Right atrium auricular region (tissue), 2 donors: ENCODE results near the gene STAC3. TPM values are rescaled to one million over a fixed set of nuclear protein-coding genes. Genes with fewer than 3 reads are reported as not detected.

Source experiments
- DNase-seq: peaks from one replicate; pipeline ENCODE4 v3.0.0-alpha.2; 2019; ENCODE audit warnings: low spot score
- H3K27ac ChIP-seq, 2 donors: fragments of 200-600 bp; sonication (generic); 1 replicate in 1 of 2; 2 replicates in 1 of 2; pipeline ENCODE4 v1.5.1; 2016 to 2019
- H3K27me3 ChIP-seq, 2 donors: fragments of 200-600 bp; sonication (generic); one replicate each; pipeline versions ENCODE4 v1.5.1 to v1.6.0; 2017 to 2019
- H3K36me3 ChIP-seq: fragments of 200-600 bp; sonication (generic); one replicate; pipeline ENCODE4 v1.5.1; 2016
- H3K4me1 ChIP-seq, 2 donors: fragments of 200-600 bp; sonication (generic); one replicate each; pipeline versions ENCODE4 v1.5.1 to v1.6.0; 2017 to 2019
- H3K4me3 ChIP-seq, 2 donors: fragments of 200-600 bp; sonication (generic); 1 replicate in 1 of 2; 2 replicates in 1 of 2; pipeline ENCODE4 v1.5.1; 2017 to 2019; ENCODE audit warnings: mild to moderate bottlenecking in 1 of 2, moderate library complexity in 1 of 2
- H3K9me3 ChIP-seq, 2 donors: fragments of 200-600 bp; sonication (generic); one replicate each; pipeline ENCODE4 v1.5.1; 2019
- CTCF ChIP-seq, 2 donors: fragments of 200-600 bp; sonication (generic); IDR thresholded peaks; one replicate each; pipeline ENCODE4 v1.5.1; 2019; ENCODE audit warnings: antibody characterized with exemption in 2 of 2
- total RNA-seq, 2 donors: library from RNA; depleted of rRNA; stranded (reverse); fragments of >200 nt; gene quantifications; one replicate each; pipeline ENCODE4 v1.1.0, GENCODE V29; 2016

STAC3 gene
- total RNA-seq, 2 donors from 2014 or later: 0.48 to 0.59 TPM

- Histone ChIP-seq H3K9me3 (no peaks in the 10 kb centered on the region), H3K4me3 (no peak overlapping the region), H3K36me3 (no peaks in the 10 kb centered on the region), H3K4me1 (peaks cover 0 to 39% of the 10 kb centered on the region in 2 donors), H3K27me3 (peaks cover 17 to 26% of the 10 kb centered on the region in 2 donors), H3K27ac (no peak overlapping the region)
- no peak for TF ChIP-seq CTCF (IDR thresholded peaks at IDR 0.05)
- no peak for DNase-seq
Observed at GRCh38 chr12:57218030-57218853, 32.7 kb downstream of the STAC3 start.

DNA sequence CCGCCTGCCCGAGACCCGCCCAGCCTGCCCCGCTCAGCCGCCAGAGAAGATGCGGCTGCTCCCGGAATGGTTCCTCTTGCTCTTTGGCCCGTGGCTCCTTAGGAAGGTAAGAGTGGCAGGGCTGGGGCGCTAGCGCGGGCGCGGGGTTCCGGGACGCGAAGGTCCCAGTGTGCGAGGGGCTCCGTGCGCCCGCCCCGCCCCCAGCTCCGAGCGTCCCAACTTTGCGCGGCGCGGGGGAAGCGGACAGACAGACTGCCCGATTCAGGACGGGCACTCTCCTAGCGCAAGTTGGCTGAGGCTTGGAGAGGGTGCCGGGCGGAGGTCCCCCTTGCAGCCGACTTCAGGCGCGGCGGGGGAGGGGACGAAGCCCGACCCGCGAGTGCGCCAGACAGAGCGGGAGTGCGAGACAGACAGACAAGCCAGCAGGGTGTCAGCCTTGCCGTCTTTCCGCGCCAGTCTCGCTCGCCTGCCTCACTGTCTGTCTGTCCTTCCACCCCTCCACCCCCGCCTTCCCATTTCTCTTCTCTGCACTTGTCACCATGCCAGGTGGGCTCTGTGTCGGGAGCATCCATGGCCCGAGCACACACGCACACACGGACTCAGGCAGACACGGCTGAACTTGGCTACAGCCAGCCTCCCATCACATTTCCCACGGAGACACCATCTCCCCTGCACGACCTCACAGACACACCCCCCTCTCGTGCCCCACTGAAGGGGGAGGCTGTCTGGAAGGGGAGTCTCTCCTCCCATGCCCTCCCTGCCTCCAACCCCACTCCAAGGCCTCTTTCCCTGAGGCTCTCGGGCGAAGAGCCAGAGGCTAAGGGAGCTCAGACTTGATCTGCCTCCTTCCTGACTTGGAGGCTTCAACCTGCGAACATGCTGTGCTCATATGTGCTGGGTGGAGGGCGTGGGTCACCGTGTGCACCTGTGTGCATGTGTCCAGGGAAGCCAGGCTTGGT, 33.8 kb downstream of the STAC3 start:
- H3K27ac ChIP-seq: no peak overlapping the region
- TF ChIP-seq CTCF (IDR thresholded peaks at IDR 0.05): no peak
- peaks cover 9 to 26% of the 10 kb centered on the region in 2 donors for H3K27me3 ChIP-seq
- H3K4me1 ChIP-seq: peaks cover 0 to 47% of the 10 kb centered on the region in 2 donors
- peaks cover 2% of the 10 kb centered on the region for H3K36me3 ChIP-seq
- DNase-seq: no peak
- peak overlapping the region; percentile 25 to 55 for H3K4me3 ChIP-seq
- no peaks in the 10 kb centered on the region for H3K9me3 ChIP-seq

GRCh38 chr12:57216014-57216911, 34.7 kb downstream of the STAC3 start, which contains the start of gene NXPH4:
NXPH4 (plus strand) TSS chr12:57216794; CDS start chr12:57216970, 176 bp downstream.
- Histone ChIP-seq H3K4me3 (peak within 1 kb of the TSS; percentile 37 to 55), H3K27ac (no peak within 1 kb of the TSS), H3K27me3 (peaks cover 8 to 20% of the 10 kb centered on the region in 2 donors), H3K9me3 (no peaks in the 10 kb centered on the region), H3K36me3 (peaks cover 6% of the 10 kb centered on the region), H3K4me1 (peaks cover 0 to 47% of the 10 kb centered on the region in 2 donors)
- no peak for TF ChIP-seq CTCF (IDR thresholded peaks at IDR 0.05)
- DNase-seq: no peak

DNA sequence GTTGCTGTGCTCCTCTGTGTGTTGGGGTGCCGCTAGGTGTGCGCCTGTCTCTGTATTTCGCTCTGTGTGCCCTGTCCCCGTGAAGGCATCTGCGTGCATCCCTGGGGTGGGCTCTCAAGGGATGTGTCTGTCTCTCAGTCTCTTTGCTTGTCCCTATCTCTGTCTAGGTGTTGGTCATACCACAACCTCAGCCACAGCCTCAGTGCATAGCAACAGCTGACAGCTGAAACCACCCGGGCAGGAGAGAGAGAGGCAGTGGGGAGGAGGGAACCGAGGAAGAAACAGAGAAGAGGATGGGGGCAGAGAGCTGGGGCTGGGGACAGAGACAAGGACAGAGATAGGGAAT, 35.3 kb downstream of the STAC3 start:
- H3K27ac ChIP-seq: no peak overlapping the region
- H3K36me3 ChIP-seq: peaks cover 13% of the 10 kb centered on the region
- TF ChIP-seq CTCF (IDR thresholded peaks at IDR 0.05): no peak
- no peak for DNase-seq
- peak overlapping the region in 1 of 2 donors; percentile 55 for H3K4me3 ChIP-seq
- peaks cover 0 to 47% of the 10 kb centered on the region in 2 donors for H3K4me1 ChIP-seq
- H3K27me3 ChIP-seq: peaks cover 8 to 19% of the 10 kb centered on the region in 2 donors
- H3K9me3 ChIP-seq: no peaks in the 10 kb centered on the region

DNA sequence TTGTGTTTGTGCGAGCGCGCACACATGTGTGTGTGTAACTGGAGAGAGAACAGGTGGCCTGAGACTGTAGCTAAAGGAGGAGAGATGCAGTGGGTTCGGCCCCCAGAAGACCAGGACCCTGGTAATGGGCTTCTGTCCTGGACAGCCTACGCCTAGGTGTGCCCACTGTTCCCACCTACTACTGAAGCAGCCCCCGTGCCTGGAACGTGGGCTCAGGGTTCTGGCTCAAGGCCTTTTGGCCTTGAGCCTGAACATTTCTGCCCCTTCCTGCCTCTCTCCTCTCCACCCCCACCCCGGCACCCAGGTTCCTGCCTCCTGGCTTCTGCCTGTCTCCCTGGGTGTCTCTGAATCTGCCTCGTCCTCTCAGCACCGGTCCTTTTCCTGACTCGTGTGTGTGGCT, 35.9 kb downstream of the STAC3 start:
- H3K9me3 ChIP-seq: no peaks in the 10 kb centered on the region
- no peak overlapping the region for H3K27ac ChIP-seq
- H3K4me1 ChIP-seq: peaks cover 0 to 47% of the 10 kb centered on the region in 2 donors
- DNase-seq: no peak
- H3K4me3 ChIP-seq: no peak overlapping the region
- TF ChIP-seq CTCF (IDR thresholded peaks at IDR 0.05): no peak
- H3K36me3 ChIP-seq: peaks cover 17% of the 10 kb centered on the region
- H3K27me3 ChIP-seq: peaks cover 8 to 15% of the 10 kb centered on the region in 2 donors
